ENCODE data around the gene CDK8.

DNA sequence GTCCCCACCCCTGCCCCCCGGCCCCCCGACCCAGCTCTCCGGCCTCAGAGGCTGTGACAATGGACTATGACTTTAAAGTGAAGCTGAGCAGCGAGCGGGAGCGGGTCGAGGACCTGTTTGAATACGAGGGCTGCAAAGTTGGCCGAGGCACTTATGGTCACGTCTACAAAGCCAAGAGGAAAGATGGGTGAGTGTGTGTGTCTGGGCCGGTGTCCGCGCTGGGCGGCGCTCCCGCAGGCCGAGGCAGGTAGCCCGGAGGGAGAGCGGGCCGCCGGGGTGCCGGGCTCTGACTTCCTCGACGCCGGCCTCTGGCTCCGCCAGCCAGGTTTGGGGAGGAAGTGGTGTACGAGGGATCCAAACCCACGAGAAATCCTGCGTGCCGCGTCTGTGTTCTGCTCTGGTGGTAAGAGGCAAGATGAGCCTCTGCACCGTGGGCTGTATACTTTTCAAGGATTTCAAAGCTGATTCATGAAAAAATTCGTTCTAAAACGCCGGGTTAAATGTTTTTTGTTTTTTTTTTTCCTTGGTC, 718 bp downstream of the CDK8 start:
- TF ChIP-seq, protein P1, sequence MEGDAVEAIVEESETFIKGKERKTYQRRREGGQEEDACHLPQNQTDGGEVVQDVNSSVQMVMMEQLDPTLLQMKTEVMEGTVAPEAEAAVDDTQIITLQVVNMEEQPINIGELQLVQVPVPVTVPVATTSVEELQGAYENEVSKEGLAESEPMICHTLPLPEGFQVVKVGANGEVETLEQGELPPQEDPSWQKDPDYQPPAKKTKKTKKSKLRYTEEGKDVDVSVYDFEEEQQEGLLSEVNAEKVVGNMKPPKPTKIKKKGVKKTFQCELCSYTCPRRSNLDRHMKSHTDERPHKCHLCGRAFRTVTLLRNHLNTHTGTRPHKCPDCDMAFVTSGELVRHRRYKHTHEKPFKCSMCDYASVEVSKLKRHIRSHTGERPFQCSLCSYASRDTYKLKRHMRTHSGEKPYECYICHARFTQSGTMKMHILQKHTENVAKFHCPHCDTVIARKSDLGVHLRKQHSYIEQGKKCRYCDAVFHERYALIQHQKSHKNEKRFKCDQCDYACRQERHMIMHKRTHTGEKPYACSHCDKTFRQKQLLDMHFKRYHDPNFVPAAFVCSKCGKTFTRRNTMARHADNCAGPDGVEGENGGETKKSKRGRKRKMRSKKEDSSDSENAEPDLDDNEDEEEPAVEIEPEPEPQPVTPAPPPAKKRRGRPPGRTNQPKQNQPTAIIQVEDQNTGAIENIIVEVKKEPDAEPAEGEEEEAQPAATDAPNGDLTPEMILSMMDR (IDR thresholded peaks at IDR 0.05): no peak
- peak in 2 of 3 donors; percentile 9 to 19 for TF ChIP-seq POLR2AphosphoS5 (IDR thresholded peaks at IDR 0.05)
